Fibroblast of villous mesenchyme (primary cell): ENCODE data around the gene MICU1. TPM values are rescaled to one million over a fixed set of nuclear protein-coding genes. Genes with fewer than 3 reads are reported as not detected.
"Not testable (repeated sequence)": the region's sequence is repeated elsewhere in the genome, so short reads cannot be mapped to it uniquely, and the experiment has no call there.

Experiments
- DNase-seq: peaks from one replicate; pipeline ENCODE4 v3.0.0-alpha.2; 2010; ENCODE audit warnings: low read depth
- H3K4me3 ChIP-seq: 2 replicates; pipeline ENCODE4 v1.5.1; 2011; ENCODE audit warnings: low read depth, mild to moderate bottlenecking, low read length
- CTCF ChIP-seq: IDR thresholded peaks from 2 replicates; pipeline ENCODE4 v1.5.1; 2012; ENCODE audit warnings: low read depth, mild to moderate bottlenecking, low read length; ENCODE audit not compliant: insufficient read depth
- total RNA-seq: library from RNA; depleted of rRNA; stranded (reverse); fragments of >200 nt; gene quantifications from 2 replicates; pipeline ENCODE4 v1.2.3, GENCODE V29; 2012

MICU1 gene
- total RNA-seq, 1 donor, result 44.0 TPM

GRCh38 chr10:72552857-72553256, 73.0 kb downstream of the MICU1 start:
- peak; percentile 93 for DNase-seq
- TF ChIP-seq CTCF, result no peak
- no peak overlapping the region for H3K4me3 ChIP-seq

- no peak for TF ChIP-seq CTCF
- no peak for DNase-seq
- H3K4me3 ChIP-seq, result no peak overlapping the region
Measured at GRCh38 chr10:72550239-72550638, 75.6 kb downstream of the MICU1 start.

GRCh38 chr10:72545546-72545945, 80.3 kb downstream of the MICU1 start:
- DNase-seq, result peak; percentile 17
- H3K4me3 ChIP-seq, result no peak overlapping the region
- TF ChIP-seq CTCF, result no peak

GRCh38 chr10:72543855-72544254, 82.0 kb downstream of the MICU1 start:
- not testable (repeated sequence) for DNase-seq, H3K4me3 ChIP-seq

GRCh38 chr10:72542396-72542815, 83.5 kb downstream of the MICU1 start:
- no peak for TF ChIP-seq CTCF
- no peak for DNase-seq
- H3K4me3 ChIP-seq, result no peak overlapping the region

- no peak overlapping the region for H3K4me3 ChIP-seq
- no peak for DNase-seq
- no peak for TF ChIP-seq CTCF
Measured at GRCh38 chr10:72541337-72541736, 84.5 kb downstream of the MICU1 start.

- no peak for DNase-seq
- TF ChIP-seq CTCF, result no peak
- no peak overlapping the region for H3K4me3 ChIP-seq
Measured at GRCh38 chr10:72540193-72540807, 85.6 kb downstream of the MICU1 start.
